Panc1 (cell line): ENCODE measurements around the gene TMEM60. TPM values are rescaled to one million over a fixed set of nuclear protein-coding genes. Genes with fewer than 3 reads are reported as not detected.

Experiments
- ATAC-seq: fragments of 200-7000 bp; cut with Tn5 transposase; 2 replicates; pipeline ENCODE4 v1.9.1; 2020; ENCODE audit warnings: mild to moderate bottlenecking, moderate library complexity
- BruUV-seq: library from RNA; stranded (reverse); fragments of 400-500 nt; replicated peaks from 2 replicates; lab custom pipeline; 2021; lab: Mats Ljungman, UMichigan
- CTCF ChIA-PET: fragments of 300-600 bp; sonication (Branson Sonifier 250); formaldehyde crosslinking; loops from one replicate; lab custom pipeline; 2022; ENCODE audit warnings: antibody characterized with exemption; lab: Charles Lee
- POLR2A ChIA-PET: fragments of 300-600 bp; sonication (Branson Sonifier 250); formaldehyde crosslinking; loops from one replicate; lab custom pipeline; 2022; ENCODE audit warnings: antibody characterized with exemption; lab: Charles Lee
- DNase-seq: peaks from one replicate; pipeline ENCODE4 v3.0.0-alpha.2; 2010; ENCODE audit warnings: low read depth, low spot score
- H3K27ac ChIP-seq: 2 replicates; pipeline ENCODE4 v1.5.1; 2011; ENCODE audit warnings: mild to moderate bottlenecking, low read length, inconsistent platforms
- H3K27me3 ChIP-seq: fragments of 200-500 bp; sonication (Bioruptor generic); 2 replicates; pipeline ENCODE4 v1.6.0; 2014; ENCODE audit warnings: low read length, inconsistent platforms; ENCODE audit not compliant: control insufficient read depth, insufficient read depth
- H3K36me3 ChIP-seq: fragments of 200-500 bp; sonication (Bioruptor generic); 2 replicates; pipeline ENCODE4 v1.5.1; 2014; ENCODE audit warnings: inconsistent platforms, mild to moderate bottlenecking, low read length, moderate library complexity; ENCODE audit not compliant: control insufficient read depth, insufficient read depth
- H3K4me1 ChIP-seq: 2 replicates; pipeline ENCODE4 v1.5.1; 2011; ENCODE audit warnings: inconsistent platforms, mild to moderate bottlenecking, low read length, moderate library complexity; ENCODE audit not compliant: control insufficient read depth, insufficient read depth
- H3K4me3 ChIP-seq, 2 experiments: 2 replicates each; pipeline ENCODE4 v1.5.1; 2011 to 2012; ENCODE audit warnings: low read depth in 2 of 2, low read length in 2 of 2, mild to moderate bottlenecking in 2 of 2, inconsistent platforms in 1 of 2, moderate library complexity in 1 of 2
- H3K9me3 ChIP-seq: fragments of 200-500 bp; sonication (Bioruptor generic); 2 replicates; pipeline ENCODE4 v1.5.1; 2014; ENCODE audit warnings: low read depth, mild to moderate bottlenecking, inconsistent platforms, low read length, moderate library complexity; ENCODE audit not compliant: control insufficient read depth, insufficient read depth
- POLR2AphosphoS5 ChIP-seq: IDR thresholded peaks from 2 replicates; pipeline ENCODE4 v1.6.1; 2012; ENCODE audit warnings: mild to moderate bottlenecking, low read depth, low read length, moderate library complexity
- SIN3A ChIP-seq: IDR thresholded peaks from 2 replicates; pipeline ENCODE4 v1.6.1; 2012; ENCODE audit warnings: low read depth, mild to moderate bottlenecking, low read length, moderate library complexity, borderline replicate concordance; ENCODE audit not compliant: insufficient read depth
- TCF7L2 ChIP-seq: IDR thresholded peaks from 2 replicates; pipeline ENCODE4 v1.6.1; 2011; ENCODE audit warnings: mild to moderate bottlenecking, low read depth, low read length, inconsistent platforms
- in situ Hi-C: cut with HindIII; loops from 2 replicates; pipeline ENCODE4 v1.10.0; 2016; ENCODE audit warnings: low sequenced_read_pairs, low pct_unique_long_range_greater_than_20kb
- intact Hi-C: fragments of 100-400 bp; cut with micrococcal nuclease; formaldehyde crosslinking; loops from one replicate; pipeline ENCODE4 v1.10.0; 2022; ENCODE audit not compliant: unreplicated experiment
- total RNA-seq: library from RNA; stranded (reverse); gene quantifications from one replicate; pipeline ENCODE4 v1.2.1, GENCODE V29; 2021; ENCODE audit not compliant: unreplicated experiment
- TF ChIP-seq, protein P1 (sequence below): fragments of 450-650 bp; IDR thresholded peaks from 2 replicates; pipeline ENCODE4 v1.5.1; 2017; ENCODE audit warnings: mild to moderate bottlenecking
- TF ChIP-seq, protein P2 (sequence below), 2 experiments: IDR thresholded peaks; 2 replicates each; pipeline ENCODE4 v1.6.1; 2011 to 2012; ENCODE audit warnings: low read depth in 2 of 2, control low read depth in 1 of 2, low read length in 1 of 2, mild to moderate bottlenecking in 1 of 2, moderate library complexity in 1 of 2; ENCODE audit not compliant: insufficient read depth in 1 of 2

The TMEM60 gene
- total RNA-seq, 1 experiment from 2014 or later, result 20.4 TPM

DNA sequence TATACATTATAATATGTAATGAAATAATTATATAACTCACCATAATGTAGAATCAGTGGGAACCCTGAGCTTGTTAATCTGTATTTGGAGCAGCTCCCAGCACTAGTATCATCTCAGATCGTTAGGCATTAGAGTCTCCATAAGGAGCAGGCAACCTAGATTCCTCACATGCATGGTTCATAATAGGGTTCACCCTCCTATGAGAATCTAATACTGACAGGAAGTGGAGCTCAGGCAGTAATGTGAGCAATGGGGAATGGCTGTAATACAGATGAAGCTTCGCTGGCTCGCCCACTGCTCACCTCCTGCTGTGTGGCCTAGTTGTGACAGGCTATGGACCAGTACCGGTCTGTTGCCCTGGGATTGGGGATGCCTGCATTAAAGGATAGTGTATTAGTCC is 52.5 kb downstream of the TMEM60 start:
- TF ChIP-seq, protein P1, sequence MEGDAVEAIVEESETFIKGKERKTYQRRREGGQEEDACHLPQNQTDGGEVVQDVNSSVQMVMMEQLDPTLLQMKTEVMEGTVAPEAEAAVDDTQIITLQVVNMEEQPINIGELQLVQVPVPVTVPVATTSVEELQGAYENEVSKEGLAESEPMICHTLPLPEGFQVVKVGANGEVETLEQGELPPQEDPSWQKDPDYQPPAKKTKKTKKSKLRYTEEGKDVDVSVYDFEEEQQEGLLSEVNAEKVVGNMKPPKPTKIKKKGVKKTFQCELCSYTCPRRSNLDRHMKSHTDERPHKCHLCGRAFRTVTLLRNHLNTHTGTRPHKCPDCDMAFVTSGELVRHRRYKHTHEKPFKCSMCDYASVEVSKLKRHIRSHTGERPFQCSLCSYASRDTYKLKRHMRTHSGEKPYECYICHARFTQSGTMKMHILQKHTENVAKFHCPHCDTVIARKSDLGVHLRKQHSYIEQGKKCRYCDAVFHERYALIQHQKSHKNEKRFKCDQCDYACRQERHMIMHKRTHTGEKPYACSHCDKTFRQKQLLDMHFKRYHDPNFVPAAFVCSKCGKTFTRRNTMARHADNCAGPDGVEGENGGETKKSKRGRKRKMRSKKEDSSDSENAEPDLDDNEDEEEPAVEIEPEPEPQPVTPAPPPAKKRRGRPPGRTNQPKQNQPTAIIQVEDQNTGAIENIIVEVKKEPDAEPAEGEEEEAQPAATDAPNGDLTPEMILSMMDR, result no peak
- TF ChIP-seq, protein P2, sequence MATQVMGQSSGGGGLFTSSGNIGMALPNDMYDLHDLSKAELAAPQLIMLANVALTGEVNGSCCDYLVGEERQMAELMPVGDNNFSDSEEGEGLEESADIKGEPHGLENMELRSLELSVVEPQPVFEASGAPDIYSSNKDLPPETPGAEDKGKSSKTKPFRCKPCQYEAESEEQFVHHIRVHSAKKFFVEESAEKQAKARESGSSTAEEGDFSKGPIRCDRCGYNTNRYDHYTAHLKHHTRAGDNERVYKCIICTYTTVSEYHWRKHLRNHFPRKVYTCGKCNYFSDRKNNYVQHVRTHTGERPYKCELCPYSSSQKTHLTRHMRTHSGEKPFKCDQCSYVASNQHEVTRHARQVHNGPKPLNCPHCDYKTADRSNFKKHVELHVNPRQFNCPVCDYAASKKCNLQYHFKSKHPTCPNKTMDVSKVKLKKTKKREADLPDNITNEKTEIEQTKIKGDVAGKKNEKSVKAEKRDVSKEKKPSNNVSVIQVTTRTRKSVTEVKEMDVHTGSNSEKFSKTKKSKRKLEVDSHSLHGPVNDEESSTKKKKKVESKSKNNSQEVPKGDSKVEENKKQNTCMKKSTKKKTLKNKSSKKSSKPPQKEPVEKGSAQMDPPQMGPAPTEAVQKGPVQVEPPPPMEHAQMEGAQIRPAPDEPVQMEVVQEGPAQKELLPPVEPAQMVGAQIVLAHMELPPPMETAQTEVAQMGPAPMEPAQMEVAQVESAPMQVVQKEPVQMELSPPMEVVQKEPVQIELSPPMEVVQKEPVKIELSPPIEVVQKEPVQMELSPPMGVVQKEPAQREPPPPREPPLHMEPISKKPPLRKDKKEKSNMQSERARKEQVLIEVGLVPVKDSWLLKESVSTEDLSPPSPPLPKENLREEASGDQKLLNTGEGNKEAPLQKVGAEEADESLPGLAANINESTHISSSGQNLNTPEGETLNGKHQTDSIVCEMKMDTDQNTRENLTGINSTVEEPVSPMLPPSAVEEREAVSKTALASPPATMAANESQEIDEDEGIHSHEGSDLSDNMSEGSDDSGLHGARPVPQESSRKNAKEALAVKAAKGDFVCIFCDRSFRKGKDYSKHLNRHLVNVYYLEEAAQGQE (IDR thresholded peaks at IDR 0.05; ENCODE audit: insufficient read depth in 1 of 2, low read depth in 2 of 2, low read length in 1 of 2), result no peak
- TF ChIP-seq SIN3A, result no peak
- no peak for TF ChIP-seq POLR2AphosphoS5
- no peak for TF ChIP-seq TCF7L2
- Histone ChIP-seq H3K4me1 (no peaks in the 10 kb centered on the region), H3K27ac (no peak overlapping the region), H3K4me3 (no peak overlapping the region), H3K27me3 (no peaks in the 10 kb centered on the region), H3K9me3 (no peaks in the 10 kb centered on the region), H3K36me3 (no peaks in the 10 kb centered on the region)
- ChIA-PET CTCF (no interaction called here), POLR2A (no interaction called here)
- intact Hi-C loops, result no loop called here
- DNase-seq (no peak), ATAC-seq (no peak)
- no TSS peak for BruUV-seq
- in situ Hi-C loops, result no loop called here

Other genes with a start within 250 kb of the TMEM60 start
- 18.0 TPM for gene RSBN1L, start 102.0 kb downstream of the TMEM60 start, total RNA-seq
- 61.5 TPM for gene PHTF2, start 339 bp upstream of the TMEM60 start, total RNA-seq